H1 (cell line): ENCODE results near the gene MTAP. TPM values are rescaled to one million over a fixed set of nuclear protein-coding genes. Genes with fewer than 3 reads are reported as not detected.

Experiments
- ASH2L ChIP-seq: fragments of 200-600, 300-600 bp; sonication (generic); IDR thresholded peaks from one replicate; pipeline ENCODE4 v1.7.1; 2017; ENCODE audit warnings: low read length
- BRCA1 ChIP-seq: IDR thresholded peaks from 2 replicates; pipeline ENCODE4 v1.6.1; 2012; ENCODE audit warnings: low read depth, low read length, improper control_type of control experiment
- FOSL1 ChIP-seq: IDR thresholded peaks from 2 replicates; pipeline ENCODE4 v1.6.1; 2011; ENCODE audit warnings: mild to moderate bottlenecking, low read depth, low read length, moderate library complexity; ENCODE audit not compliant: insufficient read depth
- HDAC2 ChIP-seq, 2 experiments: fragments of 300-600 bp in 1 of 2; sonication (generic) in 1 of 2; IDR thresholded peaks; 2 replicates each; pipeline ENCODE4 v1.6.1; 2011 to 2012; ENCODE audit warnings: low read depth in 2 of 2, low read length in 2 of 2, mild to moderate bottlenecking in 2 of 2, moderate library complexity in 2 of 2, borderline replicate concordance in 1 of 2, inconsistent platforms in 1 of 2
- RAD21 ChIP-seq, 2 experiments: IDR thresholded peaks in 1 of 2; conservative IDR thresholded peaks in 1 of 2; 2 replicates each; pipeline ENCODE4 v1.6.1; 2011; ENCODE audit warnings: low read depth in 2 of 2, low read length in 2 of 2, improper control_type of control experiment in 1 of 2, inconsistent platforms in 1 of 2, mild to moderate bottlenecking in 1 of 2, moderate library complexity in 1 of 2
- SP4 ChIP-seq: IDR thresholded peaks from 2 replicates; pipeline ENCODE4 v1.6.1; 2012; ENCODE audit warnings: low read length, inconsistent platforms
- SRF ChIP-seq: IDR thresholded peaks from 2 replicates; pipeline ENCODE4 v1.6.1; 2011; ENCODE audit warnings: mild to moderate bottlenecking, low read depth, low read length, moderate library complexity
- polyA plus RNA-seq, 7 experiments: library from polyadenylated mRNA; depleted of rRNA in 3 of 7; stranded (reverse) in 5 of 7; unstranded in 2 of 7; fragments of >200 nt in 5 of 7; fragments of 200-250 nt in 2 of 7; gene quantifications; 1 replicate in 5 of 7; 2 replicates in 1 of 7; 4 replicates in 1 of 7; pipeline versions ENCODE4 v1.2.1 to v1.2.3, GENCODE V29; 2011 to 2013; ENCODE audit warnings: missing spikeins in 2 of 7, mixed read lengths in 2 of 7
- total RNA-seq: library from RNA; stranded (reverse); fragmentation: NEBNext Ultra II Directional; extraction: Animal tissue kit (Norgen Biotek cat#: 25700); gene quantifications from 2 replicates; pipeline ENCODE4 v1.2.1, GENCODE V29; 2021
- TF ChIP-seq, protein P1 (sequence below): IDR thresholded peaks from 2 replicates; pipeline ENCODE4 v1.6.1; 2012; ENCODE audit warnings: low read length, inconsistent platforms

The MTAP gene
- total and polyA plus RNA-seq, 2 of the 8 experiments (the other 6 are each of a cell fraction or from before 2014, with no cell fraction given) = 16.4 to 100 TPM

- TF ChIP-seq ASH2L (no peak), HDAC2 (IDR thresholded peaks at IDR 0.05; ENCODE audit: borderline replicate concordance in 1 of 2, low read depth in 2 of 2, low read length in 2 of 2) (no peak), SRF (no peak), SP4 (no peak), FOSL1 (no peak), RAD21 (IDR thresholded peaks at IDR 0.05 in 1 of 2, conservative IDR thresholded peaks at IDR 0.05 in 1 of 2; ENCODE audit: low read depth in 2 of 2, low read length in 2 of 2) (no peak), BRCA1 (no peak)
- TF ChIP-seq, protein P1, sequence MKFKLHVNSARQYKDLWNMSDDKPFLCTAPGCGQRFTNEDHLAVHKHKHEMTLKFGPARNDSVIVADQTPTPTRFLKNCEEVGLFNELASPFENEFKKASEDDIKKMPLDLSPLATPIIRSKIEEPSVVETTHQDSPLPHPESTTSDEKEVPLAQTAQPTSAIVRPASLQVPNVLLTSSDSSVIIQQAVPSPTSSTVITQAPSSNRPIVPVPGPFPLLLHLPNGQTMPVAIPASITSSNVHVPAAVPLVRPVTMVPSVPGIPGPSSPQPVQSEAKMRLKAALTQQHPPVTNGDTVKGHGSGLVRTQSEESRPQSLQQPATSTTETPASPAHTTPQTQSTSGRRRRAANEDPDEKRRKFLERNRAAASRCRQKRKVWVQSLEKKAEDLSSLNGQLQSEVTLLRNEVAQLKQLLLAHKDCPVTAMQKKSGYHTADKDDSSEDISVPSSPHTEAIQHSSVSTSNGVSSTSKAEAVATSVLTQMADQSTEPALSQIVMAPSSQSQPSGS = no peak
Measured at GRCh38 chr9:21853414-21853813, 51.0 kb downstream of the MTAP start (continued).
